Measurements from ENCODE around the gene ESYT3.

Gene ESYT3

GRCh38 chr3:138459619-138460535 is 25.5 kb downstream of the ESYT3 start:
- DNase-seq (ENCODE audit: low read depth in 4 of 4, low spot score in 1 of 4): no peak

- no peak for DNase-seq (ENCODE audit: low read depth in 4 of 4, low spot score in 1 of 4)
These were observed 26.3 kb downstream of the ESYT3 start for GRCh38 chr3:138460536-138461205.

- DNase-seq (ENCODE audit: low read depth in 4 of 4, low spot score in 1 of 4): no peak
These were observed 26.8 kb downstream of the ESYT3 start for GRCh38 chr3:138461246-138461645.

- DNase-seq (ENCODE audit: low read depth in 4 of 4, low spot score in 1 of 4): no peak
These were observed 27.5 kb downstream of the ESYT3 start for GRCh38 chr3:138461896-138462295.

GRCh38 chr3:138463724-138464490 is 29.5 kb downstream of the ESYT3 start:
- DNase-seq (ENCODE audit: low read depth in 4 of 4, low spot score in 1 of 4): no peak

GRCh38 chr3:138464491-138464860 is 30.1 kb downstream of the ESYT3 start:
- DNase-seq (ENCODE audit: low read depth in 4 of 4, low spot score in 1 of 4): no peak

- DNase-seq (ENCODE audit: low read depth in 4 of 4, low spot score in 1 of 4): no peak
These were observed 31.0 kb downstream of the ESYT3 start for GRCh38 chr3:138465451-138465850.

- DNase-seq (ENCODE audit: low read depth in 4 of 4, low spot score in 1 of 4): no peak
These were observed 31.5 kb downstream of the ESYT3 start for GRCh38 chr3:138465925-138466324.

- no peak for DNase-seq (ENCODE audit: low read depth in 4 of 4, low spot score in 1 of 4)
These were observed 33.5 kb downstream of the ESYT3 start for GRCh38 chr3:138467931-138468330.

DNA sequence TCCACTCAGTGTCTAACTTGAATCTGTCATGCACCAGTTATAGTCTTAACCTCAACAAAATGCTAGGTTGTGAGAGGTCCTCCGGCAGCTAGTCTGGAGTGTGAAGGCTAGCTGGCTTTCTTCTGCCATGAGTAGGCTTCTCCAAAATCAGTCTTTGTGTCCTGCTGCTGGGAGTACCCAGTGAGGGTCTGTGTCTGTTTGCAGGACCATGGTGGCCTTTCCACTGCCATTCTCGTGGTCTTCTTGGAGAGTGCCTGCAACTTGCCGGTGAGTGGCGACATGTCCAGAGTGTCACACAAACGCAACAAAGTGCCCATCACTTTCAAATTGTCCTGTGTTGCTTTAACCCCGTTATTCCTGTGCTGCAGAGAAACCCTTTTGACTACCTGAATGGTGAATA is 34.0 kb downstream of the ESYT3 start:
- no peak for DNase-seq (ENCODE audit: low read depth in 4 of 4, low spot score in 1 of 4)

DNA sequence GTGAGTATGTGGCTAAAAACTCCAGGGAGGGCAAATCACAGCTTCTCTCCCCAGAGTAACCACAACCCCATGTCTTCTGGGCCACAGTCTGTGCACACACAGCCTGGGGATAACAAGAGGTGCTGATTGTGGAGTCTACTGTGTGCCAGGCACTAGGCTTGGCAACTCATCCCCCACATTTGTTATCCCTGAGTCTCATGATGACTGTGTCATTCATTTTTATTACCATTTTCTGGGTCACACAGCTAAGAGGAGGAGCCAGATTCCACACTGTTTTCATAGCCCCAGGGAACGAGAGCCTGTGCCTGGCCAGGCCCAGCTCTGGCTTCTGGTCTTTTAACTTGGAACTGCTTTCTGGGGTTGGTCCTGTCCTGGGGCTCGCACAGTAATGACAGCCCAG is 34.5 kb downstream of the ESYT3 start:
- no peak for DNase-seq (ENCODE audit: low read depth in 4 of 4, low spot score in 1 of 4)

DNA sequence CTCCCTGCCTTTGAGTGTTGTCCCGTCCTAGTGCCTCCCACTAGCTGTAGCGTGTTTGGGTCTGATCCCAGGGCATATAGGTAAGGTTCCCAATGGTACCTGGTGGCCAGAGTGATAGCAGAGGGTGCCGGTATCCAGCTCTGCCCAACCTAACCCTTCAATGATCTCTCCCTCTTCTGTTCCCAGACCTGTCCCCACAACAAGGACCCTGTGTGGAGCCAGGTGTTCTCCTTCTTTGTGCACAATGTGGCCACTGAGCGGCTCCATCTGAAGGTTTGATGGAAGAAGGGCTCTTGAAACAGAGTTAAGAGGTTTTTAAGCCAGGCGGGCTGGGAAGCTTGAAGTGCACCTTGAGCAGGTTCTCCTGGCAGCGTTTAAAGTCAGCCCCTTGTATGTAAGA is 35.5 kb downstream of the ESYT3 start:
- no peak for DNase-seq (ENCODE audit: low read depth in 4 of 4, low spot score in 1 of 4)

GRCh38 chr3:138470687-138471086 is 36.3 kb downstream of the ESYT3 start:
- no peak for DNase-seq (ENCODE audit: low read depth in 4 of 4, low spot score in 1 of 4)

GRCh38 chr3:138471481-138471880 is 37.1 kb downstream of the ESYT3 start:
- no peak for DNase-seq (ENCODE audit: low read depth in 4 of 4, low spot score in 1 of 4)

DNA sequence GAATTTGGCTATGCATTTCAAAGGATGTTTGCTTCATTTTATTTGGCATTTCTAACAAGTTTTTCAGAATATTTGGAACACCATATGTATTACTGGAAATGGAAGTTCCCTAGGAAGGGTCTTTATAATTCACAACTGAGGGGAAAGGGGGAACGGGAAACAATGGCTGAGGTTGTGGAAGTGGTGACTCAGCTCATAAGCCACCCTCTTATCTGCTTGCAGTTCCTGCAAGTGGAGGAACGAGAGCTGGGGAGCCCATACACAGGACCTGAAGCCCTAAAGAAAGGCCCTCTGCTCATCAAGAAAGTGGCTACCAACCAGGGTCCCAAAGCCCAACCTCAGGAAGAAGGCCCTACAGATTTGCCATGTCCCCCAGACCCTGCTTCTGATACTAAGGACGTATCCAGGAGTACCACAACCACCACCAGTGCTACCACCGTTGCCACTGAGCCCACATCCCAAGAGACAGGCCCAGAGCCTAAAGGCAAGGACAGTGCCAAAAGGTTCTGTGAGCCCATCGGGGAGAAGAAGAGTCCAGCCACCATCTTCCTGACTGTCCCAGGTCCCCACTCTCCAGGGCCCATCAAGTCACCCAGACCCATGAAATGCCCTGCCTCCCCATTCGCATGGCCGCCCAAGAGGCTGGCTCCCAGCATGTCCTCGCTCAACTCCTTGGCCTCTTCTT is 37.9 kb downstream of the ESYT3 start:
- DNase-seq (ENCODE audit: low read depth in 4 of 4, low spot score in 1 of 4): no peak

DNA sequence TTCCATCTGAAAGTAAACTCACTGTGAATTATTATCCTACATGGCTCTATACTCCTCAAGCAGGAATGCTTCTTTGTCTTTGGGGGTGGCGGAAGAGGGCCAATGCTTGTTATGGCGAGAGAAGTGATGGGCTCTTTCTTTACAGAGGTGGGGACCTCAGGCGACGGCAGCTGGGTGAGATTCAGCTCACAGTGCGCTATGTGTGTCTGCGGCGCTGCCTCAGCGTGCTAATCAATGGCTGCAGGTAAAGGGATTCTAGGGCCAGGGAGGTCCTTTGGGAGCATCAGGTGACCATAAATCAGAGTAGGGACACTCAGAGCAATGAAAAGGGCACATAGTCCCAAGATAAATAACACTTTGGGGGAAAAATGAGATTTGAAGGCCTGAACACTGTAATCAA is 39.0 kb downstream of the ESYT3 start:
- DNase-seq (ENCODE audit: low read depth in 4 of 4, low spot score in 1 of 4): no peak

DNA sequence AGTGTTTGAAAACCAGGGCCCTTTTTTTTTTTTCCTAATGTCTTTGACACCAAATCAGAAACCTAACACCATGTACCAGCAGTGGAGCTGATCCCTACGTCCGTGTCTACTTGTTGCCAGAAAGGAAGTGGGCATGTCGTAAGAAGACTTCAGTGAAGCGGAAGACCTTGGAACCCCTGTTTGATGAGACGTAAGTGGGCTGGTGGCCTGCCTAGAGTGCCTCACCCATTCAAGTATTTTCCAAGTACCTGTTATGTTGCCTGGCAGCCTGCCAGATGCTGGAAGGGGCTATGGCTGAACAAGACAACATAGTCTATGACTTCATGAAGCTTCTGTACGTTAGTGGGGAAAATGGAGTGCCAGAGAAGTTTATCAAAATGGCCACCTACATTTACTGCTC is 39.7 kb downstream of the ESYT3 start:
- no peak for DNase-seq (ENCODE audit: low read depth in 4 of 4, low spot score in 1 of 4)

DNA sequence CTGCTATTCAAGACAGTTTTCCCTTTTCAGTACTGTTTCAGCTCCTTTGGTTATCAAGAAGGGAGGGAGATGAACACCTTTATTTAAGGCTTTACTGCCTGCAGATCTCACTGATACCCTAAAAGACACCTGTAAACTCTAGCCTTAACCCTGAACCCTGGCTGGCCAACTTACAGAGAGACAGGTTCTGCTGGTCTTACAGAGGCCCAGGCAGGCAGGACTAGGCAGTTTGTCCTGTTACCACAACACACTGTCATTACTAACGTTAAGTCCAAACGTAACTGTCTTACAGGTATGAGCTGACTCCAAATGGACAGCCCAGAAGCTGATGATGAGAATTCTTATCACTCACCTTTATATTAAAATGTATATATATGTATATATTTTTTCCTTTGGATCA is 42.1 kb downstream of the ESYT3 start:
- no peak for DNase-seq (ENCODE audit: low read depth in 4 of 4, low spot score in 1 of 4)

DNA sequence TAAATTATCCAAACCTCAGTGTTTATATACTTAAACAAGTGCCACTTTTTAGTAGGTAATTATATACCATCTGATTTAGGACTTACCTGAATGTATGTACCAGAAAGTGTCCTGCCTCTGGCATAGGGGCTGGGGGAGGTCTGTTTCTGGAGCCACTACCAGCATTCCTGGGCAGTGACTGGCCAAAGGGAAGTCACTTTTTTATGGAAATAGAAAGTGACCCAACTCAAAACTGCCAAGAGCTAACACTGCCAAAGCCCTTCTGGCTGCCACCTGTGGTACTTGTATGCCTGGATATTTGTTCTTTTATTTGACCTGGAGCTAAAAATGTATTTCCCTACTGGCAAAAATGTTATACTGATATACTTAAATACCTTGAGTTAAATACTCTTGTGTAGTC is 42.7 kb downstream of the ESYT3 start:
- DNase-seq (ENCODE audit: low read depth in 4 of 4, low spot score in 1 of 4): no peak

DNA sequence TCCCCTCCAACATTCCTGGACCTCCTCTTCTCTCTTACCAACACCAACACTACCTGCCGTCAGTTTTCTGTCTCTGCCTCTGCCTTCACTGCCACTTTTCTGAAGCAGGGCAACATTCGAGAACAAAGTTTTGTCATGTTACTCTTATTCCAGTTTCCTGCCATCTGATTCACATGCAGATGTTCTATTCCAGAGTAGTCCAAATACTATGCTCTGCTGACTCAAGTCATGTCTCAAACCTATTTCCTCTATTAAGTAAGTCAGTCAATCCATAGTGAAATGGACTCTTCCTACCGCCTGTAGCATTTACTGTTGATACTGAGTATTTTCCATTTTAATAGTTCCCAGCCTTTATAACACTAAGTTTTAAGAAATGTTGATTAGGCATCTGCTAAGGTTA is 43.4 kb downstream of the ESYT3 start:
- DNase-seq (ENCODE audit: low read depth in 4 of 4, low spot score in 1 of 4): no peak

GRCh38 chr3:138479438-138479863 is 45.0 kb downstream of the ESYT3 start:
- peak in 1 of 4 experiments; percentile 17 for DNase-seq (ENCODE audit: low read depth in 4 of 4, low spot score in 1 of 4)
